Caco-2 (cell line): ENCODE measurements around the gene DGKG. TPM values are rescaled to one million over a fixed set of nuclear protein-coding genes. Genes with fewer than 3 reads are reported as not detected.

Experiments
- BruUV-seq: library from RNA; stranded (reverse); fragments of 400-500 nt; replicated peaks from 2 replicates; lab custom pipeline; 2021; lab: Mats Ljungman, UMichigan
- CTCF ChIA-PET: fragments of 300-600 bp; sonication (Branson Sonifier 250); formaldehyde crosslinking; loops from one replicate; lab custom pipeline; 2022; ENCODE audit warnings: antibody characterized with exemption; lab: Charles Lee
- POLR2A ChIA-PET: fragments of 300-600 bp; sonication (Branson Sonifier 250); formaldehyde crosslinking; loops from one replicate; lab custom pipeline; 2022; ENCODE audit warnings: antibody characterized with exemption; lab: Charles Lee
- DNase-seq, 2 experiments: peaks; one replicate each; pipeline versions ENCODE4 v3.0.0 to v3.0.0-alpha.2; 2020 to 2022
- H3K27me3 ChIP-seq: replicated peaks from 2 replicates; pipeline ENCODE4 v1.6.0; 2011; ENCODE audit warnings: low read length; ENCODE audit not compliant: control insufficient read depth, insufficient read depth
- H3K36me3 ChIP-seq: 2 replicates; pipeline ENCODE4 v1.5.1; 2011; ENCODE audit warnings: low read length; ENCODE audit not compliant: control insufficient read depth, insufficient read depth
- H3K4me1 ChIP-seq: fragments of 250-450 bp; sonication (Bioruptor Pico); 2 replicates; pipeline ENCODE4 v1.5.1; 2020; ENCODE audit warnings: mild to moderate bottlenecking
- H3K4me3 ChIP-seq: 2 replicates; pipeline ENCODE4 v1.5.1; 2011; ENCODE audit warnings: low read depth, mild to moderate bottlenecking, control low read depth, low read length
- H3K9me3 ChIP-seq: fragments of 250-450 bp; sonication (Bioruptor Pico); 2 replicates; pipeline ENCODE4 v1.5.1; 2020; ENCODE audit warnings: mild to moderate bottlenecking, moderate library complexity
- H3K27ac Mint-ChIP-seq: one replicate; pipeline ENCODE4 v1.8.0; 2022; ENCODE audit warnings: mixed read lengths; ENCODE audit not compliant: unreplicated experiment
- H3K27me3 Mint-ChIP-seq: one replicate; pipeline ENCODE4 v1.8.0; 2022; ENCODE audit warnings: mixed read lengths; ENCODE audit not compliant: insufficient read depth, unreplicated experiment
- H3K36me3 Mint-ChIP-seq: one replicate; pipeline ENCODE4 v1.8.0; 2022; ENCODE audit warnings: mild to moderate bottlenecking, mixed read lengths; ENCODE audit not compliant: insufficient read depth, unreplicated experiment
- H3K4me1 Mint-ChIP-seq: one replicate; pipeline ENCODE4 v1.8.0; 2022; ENCODE audit warnings: low read depth, mixed read lengths; ENCODE audit not compliant: unreplicated experiment
- H3K4me3 Mint-ChIP-seq: one replicate; pipeline ENCODE4 v1.8.0; 2022; ENCODE audit warnings: mild to moderate bottlenecking, moderate library complexity, mixed read lengths; ENCODE audit not compliant: unreplicated experiment
- H3K9me3 Mint-ChIP-seq: one replicate; pipeline ENCODE4 v1.8.0; 2022; ENCODE audit warnings: mixed read lengths; ENCODE audit not compliant: unreplicated experiment
- CTCF ChIP-seq, 2 experiments: fragments of 200-600 bp in 1 of 2; IDR thresholded peaks; 1 replicate in 1 of 2; 2 replicates in 1 of 2; pipeline versions ENCODE4 v1.5.1 to v1.8.0; 2011 to 2022; ENCODE audit warnings: antibody characterized with exemption in 1 of 2, control low read depth in 1 of 2, inconsistent platforms in 1 of 2, low read depth in 1 of 2, low read length in 1 of 2, mild to moderate bottlenecking in 1 of 2, moderate library complexity in 1 of 2; ENCODE audit not compliant: insufficient read depth in 1 of 2, severe bottlenecking in 1 of 2, unreplicated experiment in 1 of 2
- intact Hi-C: fragments of 100-400 bp; cut with micrococcal nuclease; formaldehyde crosslinking; loops from one replicate; pipeline ENCODE4 v1.10.0; 2022; ENCODE audit not compliant: unreplicated experiment
- total RNA-seq: library from RNA; stranded (reverse); gene quantifications from 2 replicates; pipeline ENCODE4 v1.2.3, GENCODE V29; 2022

The DGKG gene
- total RNA-seq, 1 experiment from 2014 or later = 0.32 TPM

GRCh38 chr3:186236357-186237020, 125.5 kb downstream of the DGKG start:
- peaks cover 4% of the 10 kb centered on the region; the same call in 1 of the 2 replicates for H3K4me1 ChIP-seq
- H3K36me3 ChIP-seq = no peaks in the 10 kb centered on the region
- no peaks in the 10 kb centered on the region for H3K9me3 ChIP-seq
- intact Hi-C loops = no loop called here
- ChIA-PET POLR2A (no interaction called here), CTCF (no interaction called here)
- no peak for TF ChIP-seq CTCF (IDR thresholded peaks at IDR 0.05; ENCODE audit: insufficient read depth in 1 of 2, low read depth in 1 of 2, low read length in 1 of 2, severe bottlenecking in 1 of 2, unreplicated experiment in 1 of 2)
- Mint-ChIP-seq H3K27me3 (no peaks in the 10 kb centered on the region), H3K36me3 (no peaks in the 10 kb centered on the region), H3K9me3 (no peaks in the 10 kb centered on the region), H3K4me3 (no peak overlapping the region), H3K4me1 (no peaks in the 10 kb centered on the region), H3K27ac (no peak overlapping the region)
- DNase-seq = no peak
- H3K27me3 ChIP-seq = no peaks in the 10 kb centered on the region
- BruUV-seq = no TSS peak
- H3K4me3 ChIP-seq = no peak overlapping the region

GRCh38 chr3:186235554-186235953, 126.5 kb downstream of the DGKG start:
- POLR2A ChIA-PET = no interaction called here

GRCh38 chr3:186234152-186234551, 127.9 kb downstream of the DGKG start:
- ChIA-PET POLR2A (no interaction called here), CTCF (no interaction called here)
- Histone ChIP-seq H3K4me1 (peaks cover 4% of the 10 kb centered on the region; the same call in 1 of the 2 replicates), H3K27me3 (no peaks in the 10 kb centered on the region), H3K9me3 (no peaks in the 10 kb centered on the region), H3K36me3 (no peaks in the 10 kb centered on the region), H3K4me3 (no peak overlapping the region)
- no TSS peak for BruUV-seq
- H3K36me3 Mint-ChIP-seq = no peaks in the 10 kb centered on the region
- no peak overlapping the region for H3K4me3 Mint-ChIP-seq
- intact Hi-C loops = no loop called here
- DNase-seq = no peak
- no peaks in the 10 kb centered on the region for H3K4me1 Mint-ChIP-seq
- H3K9me3 Mint-ChIP-seq = no peaks in the 10 kb centered on the region
- H3K27me3 Mint-ChIP-seq = no peaks in the 10 kb centered on the region
- TF ChIP-seq CTCF (IDR thresholded peaks at IDR 0.05; ENCODE audit: insufficient read depth in 1 of 2, low read depth in 1 of 2, low read length in 1 of 2, severe bottlenecking in 1 of 2, unreplicated experiment in 1 of 2) = no peak
- H3K27ac Mint-ChIP-seq = no peak overlapping the region

More at GRCh38 chr3:186235554-186235953, 126.5 kb downstream of the DGKG start:
- no peaks in the 10 kb centered on the region for H3K27me3 ChIP-seq
- no peaks in the 10 kb centered on the region for H3K9me3 ChIP-seq
- no peak overlapping the region for H3K27ac Mint-ChIP-seq
- no peak overlapping the region for H3K4me3 ChIP-seq
- no peaks in the 10 kb centered on the region for H3K4me1 Mint-ChIP-seq
- no peaks in the 10 kb centered on the region for H3K9me3 Mint-ChIP-seq
- H3K36me3 Mint-ChIP-seq = no peaks in the 10 kb centered on the region
- no peak for TF ChIP-seq CTCF (IDR thresholded peaks at IDR 0.05; ENCODE audit: insufficient read depth in 1 of 2, low read depth in 1 of 2, low read length in 1 of 2, severe bottlenecking in 1 of 2, unreplicated experiment in 1 of 2)
- peaks cover 4% of the 10 kb centered on the region; the same call in 1 of the 2 replicates for H3K4me1 ChIP-seq
- no peak overlapping the region for H3K4me3 Mint-ChIP-seq
- H3K36me3 ChIP-seq = no peaks in the 10 kb centered on the region
- CTCF ChIA-PET = no interaction called here
- intact Hi-C loops = no loop called here
- H3K27me3 Mint-ChIP-seq = no peaks in the 10 kb centered on the region
- BruUV-seq = no TSS peak
- no peak for DNase-seq
